GM13977 (cell line): ENCODE data around the gene CASKIN2.

Source experiments
- DNase-seq: peaks from one replicate; pipeline ENCODE4 v3.0.0; 2012; ENCODE audit warnings: low spot score
- CTCF ChIP-seq: IDR thresholded peaks from 2 replicates; pipeline ENCODE4 v1.5.1; 2012; ENCODE audit warnings: mild to moderate bottlenecking, control low read depth; ENCODE audit not compliant: insufficient read depth; ENCODE audit errors: extremely low read depth, missing control alignments
- in situ Hi-C: fragments of 300-500 bp; cut with MboI; formaldehyde crosslinking; loops from one replicate; pipeline ENCODE4 v1.12.0; 2022; ENCODE audit warnings: low sequenced_read_pairs, low pct_unique_long_range_greater_than_20kb, mixed read lengths, inconsistent platforms; ENCODE audit not compliant: unreplicated experiment

CASKIN2 gene

GRCh38 chr17:75514299-75514918 lies 928 bp downstream of the CASKIN2 start:
- no peak for DNase-seq
- TF ChIP-seq CTCF: no peak
- in situ Hi-C loops: no loop called here

GRCh38 chr17:75513641-75514000 lies 1.7 kb downstream of the CASKIN2 start:
- no peak for TF ChIP-seq CTCF
- in situ Hi-C loops: no loop called here
- DNase-seq: no peak

GRCh38 chr17:75512926-75513640 lies 2.3 kb downstream of the CASKIN2 start:
- no peak for TF ChIP-seq CTCF
- DNase-seq: no peak
- in situ Hi-C loops: no loop called here

- no peak for DNase-seq
- no peak for TF ChIP-seq CTCF
- in situ Hi-C loops: no loop called here
Observed at GRCh38 chr17:75511610-75512575, 3.4 kb downstream of the CASKIN2 start.

- DNase-seq: no peak
- in situ Hi-C loops: no loop called here
- TF ChIP-seq CTCF: no peak
Observed at GRCh38 chr17:75511270-75511609, 4.1 kb downstream of the CASKIN2 start.

GRCh38 chr17:75509528-75510258 lies 5.6 kb downstream of the CASKIN2 start:
- DNase-seq: no peak
- no peak for TF ChIP-seq CTCF
- in situ Hi-C loops: no loop called here
